Astrocyte (in vitro differentiated cells and primary cell): Measurements from ENCODE around the gene NKX1-1. TPM values are rescaled to one million over a fixed set of nuclear protein-coding genes. Genes with fewer than 3 reads are reported as not detected.

Experiments
- DNase-seq: peaks from one replicate; pipeline ENCODE4 v3.0.0-alpha.2; 2010; ENCODE audit warnings: low read depth
- FAIRE-seq: peaks from 2 replicates; lab custom pipeline; 2011; peaks lifted over from hg19 to GRCh38; lab: Jason Lieb, UNC
- H2AFZ ChIP-seq: 2 replicates; pipeline ENCODE4 v1.6.0; 2012; ENCODE audit warnings: low read depth, low read length, inconsistent platforms
- H3K27ac ChIP-seq: 2 replicates; pipeline ENCODE4 v1.5.1; 2011; ENCODE audit warnings: low read depth, low read length, inconsistent platforms
- H3K27me3 ChIP-seq: 2 replicates; pipeline ENCODE4 v1.6.0; 2011; ENCODE audit warnings: low read length, inconsistent platforms; ENCODE audit not compliant: insufficient read depth
- H3K36me3 ChIP-seq: 2 replicates; pipeline ENCODE4 v1.5.1; 2011; ENCODE audit warnings: low read length, inconsistent platforms; ENCODE audit not compliant: insufficient read depth
- H3K4me1 ChIP-seq: 2 replicates; pipeline ENCODE4 v1.5.1; 2011; ENCODE audit warnings: low read length, inconsistent platforms; ENCODE audit not compliant: insufficient read depth
- H3K4me2 ChIP-seq: 2 replicates; pipeline ENCODE4 v1.6.0; 2012; ENCODE audit warnings: low read length, inconsistent platforms
- H3K4me3 ChIP-seq: 2 replicates; pipeline ENCODE4 v1.5.1; 2011; ENCODE audit warnings: low read depth, mild to moderate bottlenecking, low read length, inconsistent platforms; ENCODE audit not compliant: insufficient read depth
- H3K79me2 ChIP-seq: 2 replicates; pipeline ENCODE4 v1.6.0; 2012; ENCODE audit warnings: mild to moderate bottlenecking, low read length, inconsistent platforms; ENCODE audit not compliant: insufficient read depth
- H3K9ac ChIP-seq: 2 replicates; pipeline ENCODE4 v1.6.0; 2012; ENCODE audit warnings: mild to moderate bottlenecking, low read length, inconsistent platforms
- H3K9me3 ChIP-seq: 2 replicates; pipeline ENCODE4 v1.5.1; 2012; ENCODE audit warnings: low read depth, mild to moderate bottlenecking, low read length, inconsistent platforms; ENCODE audit not compliant: insufficient read depth
- H4K20me1 ChIP-seq: 2 replicates; pipeline ENCODE4 v1.6.0; 2012; ENCODE audit warnings: low read length, inconsistent platforms; ENCODE audit not compliant: insufficient read depth
- H3K27ac Mint-ChIP-seq: one replicate; pipeline ENCODE4 v1.8.0; 2021; ENCODE audit warnings: mild to moderate bottlenecking, mixed read lengths; ENCODE audit not compliant: unreplicated experiment
- H3K27me3 Mint-ChIP-seq: one replicate; pipeline ENCODE4 v1.8.0; 2021; ENCODE audit warnings: low read depth, mixed read lengths; ENCODE audit not compliant: unreplicated experiment
- H3K36me3 Mint-ChIP-seq: one replicate; pipeline ENCODE4 v1.8.0; 2021; ENCODE audit warnings: low read depth, mixed read lengths; ENCODE audit not compliant: unreplicated experiment
- H3K4me1 Mint-ChIP-seq: one replicate; pipeline ENCODE4 v1.8.0; 2021; ENCODE audit warnings: low read depth, mixed read lengths; ENCODE audit not compliant: unreplicated experiment
- H3K4me3 Mint-ChIP-seq: one replicate; pipeline ENCODE4 v1.8.0; 2021; ENCODE audit warnings: mild to moderate bottlenecking, moderate library complexity, mixed read lengths; ENCODE audit not compliant: unreplicated experiment
- H3K9me3 Mint-ChIP-seq: one replicate; pipeline ENCODE4 v1.8.0; 2021; ENCODE audit warnings: mild to moderate bottlenecking, mixed read lengths; ENCODE audit not compliant: unreplicated experiment
- CTCF ChIP-seq: IDR thresholded peaks from 2 replicates; pipeline ENCODE4 v1.5.1; 2011; ENCODE audit warnings: low read depth, mild to moderate bottlenecking, inconsistent platforms, low read length, moderate library complexity; ENCODE audit not compliant: insufficient read depth
- EZH2 ChIP-seq: IDR thresholded peaks from 2 replicates; pipeline ENCODE4 v1.6.1; 2012; ENCODE audit warnings: mild to moderate bottlenecking, low read length, inconsistent platforms; ENCODE audit not compliant: insufficient read depth
- total RNA-seq: library from RNA; stranded (reverse); gene quantifications from 2 replicates; pipeline ENCODE4 v1.2.1, GENCODE V29; 2021

Gene NKX1-1
- total RNA-seq, 1 donor from 2014 or later = not detected

- Mint-ChIP-seq H3K27me3 (no peaks in the 10 kb centered on the region), H3K4me1 (peaks cover 3% of the 10 kb centered on the region), H3K9me3 (peaks cover 5% of the 10 kb centered on the region), H3K4me3 (no peak overlapping the region), H3K27ac (no peak overlapping the region), H3K36me3 (peaks cover 15% of the 10 kb centered on the region)
- no peak for DNase-seq
- Histone ChIP-seq H3K4me3 (no peak overlapping the region), H4K20me1 (no peaks in the 10 kb centered on the region), H3K4me2 (no peak overlapping the region), H3K27me3 (no peaks in the 10 kb centered on the region), H3K27ac (no peak overlapping the region), H3K4me1 (no peaks in the 10 kb centered on the region), H3K36me3 (no peaks in the 10 kb centered on the region), H3K9me3 (no peaks in the 10 kb centered on the region), H2AFZ (no peak overlapping the region), H3K9ac (no peak overlapping the region), H3K79me2 (no peaks in the 10 kb centered on the region)
- no peak for FAIRE-seq
- TF ChIP-seq CTCF (no peak), EZH2 (no peak)
Measured at GRCh38 chr4:1367936-1368289, 38.3 kb downstream of the NKX1-1 start.

- Mint-ChIP-seq H3K27me3 (no peaks in the 10 kb centered on the region), H3K9me3 (no peaks in the 10 kb centered on the region), H3K36me3 (peaks cover 9% of the 10 kb centered on the region), H3K4me1 (peaks cover 3% of the 10 kb centered on the region), H3K4me3 (no peak overlapping the region), H3K27ac (no peak overlapping the region)
- H3K27ac ChIP-seq = no peak overlapping the region
- no peak for TF ChIP-seq CTCF
- no peak for TF ChIP-seq EZH2
- no peak for DNase-seq
- H3K79me2 ChIP-seq = no peaks in the 10 kb centered on the region
- H3K9me3 ChIP-seq = no peaks in the 10 kb centered on the region
- FAIRE-seq = no peak
- H3K4me1 ChIP-seq = no peaks in the 10 kb centered on the region
- H3K4me3 ChIP-seq = no peak overlapping the region
- H3K9ac ChIP-seq = no peak overlapping the region
- no peak overlapping the region for H2AFZ ChIP-seq
- no peaks in the 10 kb centered on the region for H3K36me3 ChIP-seq
- H3K27me3 ChIP-seq = no peaks in the 10 kb centered on the region
- no peaks in the 10 kb centered on the region for H4K20me1 ChIP-seq
- H3K4me2 ChIP-seq = no peak overlapping the region
Measured at GRCh38 chr4:1367230-1367935, 38.9 kb downstream of the NKX1-1 start.
